Stimulated activated CD4-positive, alpha-beta T cell treated with anti-CD3 and anti-CD28 coated beads, Interleukin-4, amount 100 ng/mL, for 4 hours (primary cell): ENCODE results near the gene PARD6B.
"Not testable (repeated sequence)": the region's sequence is repeated elsewhere in the genome, so short reads cannot be mapped to it uniquely, and the experiment has no call there.

Source experiments
- DNase-seq, 2 experiments: peaks; one replicate each; pipeline ENCODE4 v3.0.0-alpha.2; 2020

The PARD6B gene

DNA sequence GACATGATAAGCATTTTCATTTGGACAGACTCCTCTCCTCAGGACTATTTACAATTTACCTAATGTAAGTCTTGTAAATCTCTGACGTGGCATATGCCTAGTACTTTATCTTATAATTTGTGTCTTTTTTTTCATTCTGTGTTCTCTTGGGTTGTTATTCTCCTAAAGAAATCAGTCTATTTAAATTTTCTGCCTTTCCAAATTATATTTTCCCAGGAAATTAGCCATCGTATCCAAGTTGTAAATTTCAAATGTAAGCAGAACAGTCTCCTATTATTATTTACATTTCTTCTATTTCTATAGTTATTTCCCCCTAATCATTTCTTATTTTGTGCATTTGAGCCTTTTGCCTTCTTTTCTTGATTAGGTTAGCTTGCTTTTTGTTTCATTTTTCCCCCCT, 46.0 kb downstream of the PARD6B start:
- DNase-seq = no peak

DNA sequence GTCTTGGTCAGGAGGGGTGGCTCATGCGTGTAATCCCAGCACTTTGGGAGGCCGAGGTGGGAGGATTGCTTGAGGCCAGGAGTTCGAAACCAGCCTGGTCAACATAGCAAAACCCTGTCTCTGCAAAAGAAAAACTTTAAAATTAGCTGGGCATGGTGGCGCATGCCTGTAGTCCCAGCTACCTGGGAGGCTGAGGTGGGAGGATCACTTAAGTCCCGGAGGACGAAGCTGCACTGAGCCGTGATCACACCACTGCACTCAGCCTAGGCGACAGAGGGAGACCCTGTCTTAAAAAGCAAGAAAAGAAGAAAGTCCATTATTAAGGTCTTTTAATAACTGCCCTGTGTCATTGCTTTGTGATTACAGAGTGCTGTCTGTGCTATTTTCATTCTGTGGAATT, 47.6 kb downstream of the PARD6B start:
- not testable (repeated sequence) for DNase-seq

DNA sequence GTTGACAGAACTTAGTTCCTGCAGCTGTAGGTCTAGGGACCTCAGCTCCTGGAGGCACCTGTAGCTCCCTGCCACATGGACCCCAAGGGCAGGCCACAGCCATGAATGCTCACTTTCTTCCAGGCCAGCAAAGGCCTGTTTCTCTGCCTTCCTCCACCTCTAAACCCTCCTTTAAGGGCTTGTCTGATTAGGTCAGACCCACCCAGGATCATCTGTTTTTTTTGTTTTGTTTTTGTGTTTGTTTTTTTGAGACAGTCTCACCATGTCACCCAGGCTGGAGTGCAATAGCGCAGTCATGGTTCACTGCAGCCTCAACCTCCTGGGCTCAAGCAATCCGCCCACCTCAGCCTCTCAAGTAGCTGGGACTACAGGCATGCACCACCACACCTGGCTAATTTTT, 52.0 kb downstream of the PARD6B start:
- DNase-seq = no peak

GRCh38 chr20:50783903-50784302, 52.5 kb downstream of the PARD6B start:
- DNase-seq = no peak

DNA sequence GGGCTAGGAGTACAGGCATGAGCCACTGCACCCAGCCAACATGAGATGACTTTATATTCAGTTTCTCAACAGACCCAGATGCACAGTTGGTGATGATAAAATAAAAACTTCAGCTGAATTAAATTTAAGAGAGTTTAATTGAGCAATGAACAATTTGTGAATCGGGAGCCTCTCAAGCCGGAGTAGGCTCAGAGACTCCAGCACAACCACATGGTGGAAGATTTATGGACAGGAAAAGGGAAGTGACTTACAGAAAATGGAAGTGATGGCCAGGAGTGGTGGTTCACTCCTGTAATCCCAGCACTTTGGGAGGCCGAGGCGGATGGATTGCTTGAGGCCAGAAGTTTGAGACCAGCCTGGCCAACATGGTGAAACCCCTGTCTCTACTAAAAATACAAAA, 53.1 kb downstream of the PARD6B start:
- DNase-seq = no peak

GRCh38 chr20:50786703-50787102, 55.3 kb downstream of the PARD6B start:
- DNase-seq = no peak

- no peak for DNase-seq
Observed at GRCh38 chr20:50787181-50787580, 55.8 kb downstream of the PARD6B start.

DNA sequence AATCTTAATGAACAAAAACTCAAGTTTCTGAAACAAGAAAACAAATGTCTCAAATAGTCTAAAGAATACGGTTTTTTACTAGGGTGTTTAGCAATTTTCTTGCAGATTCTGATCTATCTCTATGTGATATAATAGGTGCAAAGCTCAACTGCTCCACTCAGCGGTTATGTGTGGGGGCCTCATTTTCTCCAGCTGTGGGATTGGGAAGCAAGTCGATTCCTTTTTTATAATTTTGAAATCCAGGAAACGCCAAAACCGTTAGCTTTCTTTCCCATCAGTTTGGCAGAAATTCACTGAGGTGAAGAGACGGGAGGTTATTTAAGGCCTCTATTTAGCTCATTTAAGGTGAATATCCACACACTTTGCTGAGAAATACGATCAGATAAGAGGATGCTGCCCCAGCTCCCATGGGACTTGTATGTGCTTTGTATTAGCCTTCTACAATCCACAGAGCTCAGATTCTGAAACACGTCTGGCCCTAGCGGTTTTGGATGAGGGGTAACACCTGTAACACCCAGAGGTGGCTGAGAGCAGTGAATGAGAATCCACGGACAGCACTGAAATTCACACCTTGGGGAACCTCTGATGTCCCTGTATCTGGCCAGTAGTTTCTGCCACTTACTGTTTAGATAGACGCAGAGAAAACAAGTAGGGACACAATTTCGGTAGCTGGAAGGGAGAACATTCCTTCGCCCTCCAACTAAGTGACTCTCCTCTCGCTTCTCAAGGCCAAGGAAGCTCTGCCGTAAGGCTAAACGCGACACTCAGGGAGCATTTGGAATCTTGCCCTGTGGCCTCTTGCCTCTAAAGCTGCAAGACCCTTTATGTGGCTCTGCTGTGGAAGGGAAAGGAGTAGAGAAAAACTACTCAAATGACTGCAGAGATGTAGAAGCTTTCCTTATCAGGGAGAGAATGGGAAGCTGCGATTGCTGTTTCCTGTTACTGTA, 56.9 kb downstream of the PARD6B start:
- DNase-seq = no peak

DNA sequence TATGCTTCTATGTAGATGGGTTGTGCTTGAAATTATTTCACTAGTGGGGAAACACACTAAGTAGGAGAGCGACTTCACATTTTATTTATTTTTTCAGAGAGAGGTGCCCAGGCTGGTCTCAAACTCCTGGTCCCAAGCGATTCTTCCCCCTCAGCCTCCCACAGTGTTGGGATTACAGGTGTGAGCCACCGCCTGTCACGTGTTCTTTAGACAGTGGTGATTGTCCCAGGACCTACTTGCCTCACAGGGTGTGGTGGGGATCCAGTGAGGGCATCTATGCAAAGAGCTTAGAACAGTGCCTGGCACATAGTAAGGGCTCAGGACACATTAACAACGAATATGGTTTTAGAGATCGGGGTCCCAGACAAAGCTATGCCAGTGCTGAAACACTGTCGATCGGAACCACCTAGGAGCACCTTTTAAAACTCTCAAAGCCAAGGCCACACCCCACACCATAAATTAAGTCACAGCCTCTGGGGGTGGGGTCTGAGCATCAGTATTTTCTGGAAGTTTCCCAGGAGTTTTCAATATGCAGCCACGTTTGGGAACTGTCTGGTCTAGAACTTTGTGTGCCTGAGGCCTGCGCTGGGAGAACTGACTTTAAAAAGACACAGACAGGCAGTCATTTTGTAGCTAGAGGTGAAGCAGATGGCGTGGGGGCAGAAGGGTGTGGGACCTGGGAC, 58.7 kb downstream of the PARD6B start:
- no peak for DNase-seq

DNA sequence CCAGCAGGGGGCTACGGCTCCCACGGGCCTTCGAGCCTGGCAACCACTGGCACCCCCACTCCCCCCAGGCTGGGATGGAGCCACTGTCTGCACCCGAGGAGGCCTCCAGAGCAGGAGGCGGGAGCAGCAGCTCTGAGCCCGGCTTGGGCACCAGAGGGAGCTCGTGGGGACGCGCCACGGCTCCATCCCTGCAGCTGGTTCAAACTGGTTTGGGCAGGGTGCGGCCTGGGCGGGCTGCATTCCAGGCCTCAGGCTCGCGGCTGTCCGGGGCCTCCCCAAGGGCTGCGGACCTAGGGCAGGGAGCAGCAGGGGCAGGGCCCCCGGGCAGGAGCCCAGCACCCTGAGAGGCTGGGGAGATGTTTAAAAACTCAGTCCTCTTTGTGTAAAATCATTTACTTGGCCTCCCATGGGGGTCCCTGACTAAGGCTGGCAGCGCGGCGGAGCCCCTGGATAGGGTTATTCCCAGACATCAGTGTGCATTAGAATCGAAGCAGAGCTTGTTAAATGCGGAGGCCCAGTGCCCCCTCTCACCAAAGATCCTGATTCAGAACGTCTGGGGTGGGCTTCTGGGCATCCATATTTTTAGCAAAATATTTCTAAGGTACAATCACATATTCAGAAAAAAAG, 59.4 kb downstream of the PARD6B start:
- DNase-seq = peak; percentile 71 to 80

- DNase-seq = no peak
Observed at GRCh38 chr20:50792708-50793574, 61.6 kb downstream of the PARD6B start.

DNA sequence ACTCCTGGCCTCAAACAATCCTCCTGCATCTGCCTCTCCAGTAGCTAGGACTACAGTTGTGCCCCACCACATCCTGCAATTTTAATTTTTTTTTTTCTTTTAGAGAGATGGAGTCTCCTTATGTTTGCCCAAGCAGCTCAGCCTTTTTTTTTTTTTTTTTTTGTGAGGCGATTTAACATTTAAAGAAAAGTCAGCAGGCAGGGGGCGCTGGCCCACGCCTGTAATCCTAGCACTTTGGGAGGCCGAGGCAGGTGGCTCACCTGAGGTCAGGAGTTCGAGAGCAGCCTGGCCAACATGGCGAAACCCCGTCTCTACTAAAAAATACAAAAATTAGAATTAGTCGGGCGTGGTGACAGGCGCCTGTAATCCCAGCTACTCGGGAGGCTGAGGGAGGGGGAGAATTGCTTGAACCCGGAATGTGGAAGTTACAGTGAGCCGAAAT, 62.2 kb downstream of the PARD6B start:
- DNase-seq = peak; percentile 25 to 38

- DNase-seq = no peak
Observed at GRCh38 chr20:50794181-50794845, 62.9 kb downstream of the PARD6B start.

GRCh38 chr20:50794846-50795634, 63.7 kb downstream of the PARD6B start, which contains the start of gene BCAS4:
BCAS4 (plus strand) TSS chr20:50795061; CDS start chr20:50795084, 23 bp downstream.
- DNase-seq = peak; percentile 84 to 85

DNA sequence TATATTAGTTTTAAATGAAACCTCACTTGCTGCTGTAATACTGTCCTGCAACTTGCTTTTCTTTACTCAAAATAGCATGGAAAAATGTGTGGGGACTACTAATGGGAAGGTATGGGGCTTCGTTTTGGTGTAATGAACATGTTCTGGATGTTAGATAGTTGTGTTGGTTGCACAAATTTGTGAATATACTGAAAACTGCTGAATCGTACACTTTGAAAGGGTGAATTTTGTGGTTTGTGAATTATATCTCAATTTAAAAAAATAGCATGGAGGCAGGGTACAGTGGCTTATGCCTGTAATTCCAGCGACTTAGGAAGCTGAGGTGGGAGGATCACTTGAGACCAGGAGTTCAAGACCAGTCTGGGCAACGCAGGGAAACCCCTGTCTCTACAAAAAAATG, 65.8 kb downstream of the PARD6B start:
- DNase-seq = no peak

DNA sequence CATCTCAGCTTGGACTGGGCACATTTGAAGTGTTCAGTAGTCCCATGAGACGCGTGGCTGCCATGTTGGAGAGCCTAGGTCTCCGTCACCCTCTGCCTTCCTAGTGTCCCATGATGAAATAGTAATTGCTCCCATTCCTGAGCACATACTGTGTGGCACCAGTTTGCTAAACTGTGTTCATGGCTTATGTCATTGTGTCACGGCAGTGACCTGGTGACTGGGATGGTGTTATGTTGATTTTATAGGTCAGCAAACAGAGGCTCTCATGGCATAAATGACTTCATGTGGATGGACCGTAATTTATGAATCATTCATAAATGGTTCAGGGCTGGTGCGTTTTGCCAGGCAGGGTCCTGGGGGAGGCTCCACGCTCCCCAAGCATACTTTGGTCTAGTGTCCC, 67.3 kb downstream of the PARD6B start:
- DNase-seq = no peak

DNA sequence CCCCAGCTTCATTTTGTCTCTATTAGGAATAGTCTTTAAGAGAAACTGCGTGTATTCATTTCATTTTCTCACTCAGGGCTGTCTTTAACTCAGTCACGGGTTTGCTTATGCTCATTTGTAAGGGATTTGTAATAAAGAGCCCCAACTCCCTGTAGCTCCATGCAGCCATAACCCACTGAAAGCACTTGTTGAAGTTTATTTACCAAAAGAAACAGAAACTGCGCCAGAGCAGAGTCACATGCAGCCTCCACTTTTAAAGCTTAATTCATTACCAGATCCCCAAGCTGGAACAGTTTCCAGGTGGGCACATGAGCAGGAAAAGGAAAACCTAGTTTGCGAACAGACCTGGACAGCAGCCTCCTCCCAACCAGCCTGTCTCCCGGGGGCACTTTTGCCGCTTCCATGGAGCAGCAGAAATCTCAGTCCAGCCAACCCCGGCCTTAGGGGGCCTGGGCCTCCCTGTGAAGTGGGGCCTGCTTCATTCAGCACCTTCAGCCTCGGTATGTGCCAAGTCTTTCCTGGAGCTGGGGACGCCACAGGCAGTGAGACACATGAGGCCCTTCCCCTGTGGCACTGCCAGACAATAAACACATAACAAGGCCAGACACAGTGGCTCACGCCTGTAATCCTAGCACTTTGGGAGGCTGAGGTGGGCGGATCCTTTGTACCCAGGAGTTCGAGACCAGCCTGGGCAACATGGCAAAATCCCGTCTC, 68.0 kb downstream of the PARD6B start:
- no peak for DNase-seq

- DNase-seq = no peak
Observed at GRCh38 chr20:50799890-50800550, 68.6 kb downstream of the PARD6B start.

- not testable (repeated sequence) for DNase-seq
Observed at GRCh38 chr20:50800986-50801746, 69.8 kb downstream of the PARD6B start.
